MM.1S (cell line): ENCODE data around the gene CD44.

Source experiments
- DNase-seq: peaks from one replicate; pipeline ENCODE4 v3.0.0-alpha.2; 2015
- H2AFZ ChIP-seq: fragments of 300-600 bp; sonication (generic); 2 replicates; pipeline ENCODE4 v1.6.0; 2016; ENCODE audit warnings: antibody characterized with exemption, low read length
- H3F3A ChIP-seq: fragments of 300-600 bp; sonication (generic); 2 replicates; pipeline ENCODE4 v1.6.1; 2016; ENCODE audit warnings: mild to moderate bottlenecking, antibody characterized with exemption, low read length, moderate library complexity, mixed read lengths; ENCODE audit not compliant: insufficient read depth
- H3K27ac ChIP-seq: fragments of 300-600 bp; sonication (generic); 2 replicates; pipeline ENCODE4 v1.5.1; 2016; ENCODE audit warnings: mild to moderate bottlenecking, low read length
- H3K27me3 ChIP-seq: fragments of 300-600 bp; sonication (generic); replicated peaks from 2 replicates; pipeline ENCODE4 v1.6.0; 2016; ENCODE audit warnings: low read length; ENCODE audit not compliant: insufficient read depth
- H3K36me3 ChIP-seq: fragments of 300-600 bp; sonication (generic); replicated peaks from 2 replicates; pipeline ENCODE4 v1.6.1; 2016; ENCODE audit warnings: mild to moderate bottlenecking, low read length, mixed read lengths; ENCODE audit not compliant: insufficient read depth
- H3K4me1 ChIP-seq: fragments of 300-600 bp; sonication (generic); 2 replicates; pipeline ENCODE4 v1.6.1; 2016; ENCODE audit warnings: low read length, mixed read lengths
- H3K4me2 ChIP-seq: fragments of 300-600 bp; sonication (generic); 2 replicates; pipeline ENCODE4 v1.6.0; 2016; ENCODE audit warnings: low read depth, low read length
- H3K4me3 ChIP-seq: fragments of 300-600 bp; sonication (generic); 2 replicates; pipeline ENCODE4 v1.5.1; 2016; ENCODE audit warnings: low read length, mixed read lengths
- H3K79me2 ChIP-seq: fragments of 300-600 bp; sonication (generic); 2 replicates; pipeline ENCODE4 v1.6.1; 2016; ENCODE audit warnings: mixed run types, low read length, mixed read lengths
- H3K9ac ChIP-seq: fragments of 300-600 bp; sonication (generic); 2 replicates; pipeline ENCODE4 v1.6.1; 2016; ENCODE audit warnings: low read length, mixed read lengths
- H3K9me2 ChIP-seq: fragments of 300-600 bp; sonication (generic); replicated peaks from 2 replicates; pipeline ENCODE4 v1.6.1; 2016; ENCODE audit warnings: mild to moderate bottlenecking, low read length, mixed read lengths; ENCODE audit not compliant: insufficient read depth
- H3K9me3 ChIP-seq: fragments of 300-600 bp; sonication (generic); replicated peaks from 2 replicates; pipeline ENCODE4 v1.6.1; 2016; ENCODE audit warnings: mild to moderate bottlenecking, low read length, mixed read lengths; ENCODE audit not compliant: insufficient read depth
- H4K20me1 ChIP-seq: fragments of 300-600 bp; sonication (generic); 2 replicates; pipeline ENCODE4 v1.6.1; 2016; ENCODE audit warnings: mild to moderate bottlenecking, low read length, moderate library complexity, mixed read lengths; ENCODE audit not compliant: insufficient read depth
- CTCF ChIP-seq: fragments of 300-600 bp; sonication (generic); IDR thresholded peaks from 2 replicates; pipeline ENCODE4 v1.5.1; 2016; ENCODE audit warnings: antibody characterized with exemption, low read length, mixed read lengths
- EZH2 ChIP-seq: fragments of 300-600 bp; sonication (generic); optimal IDR thresholded peaks from 2 replicates; pipeline ENCODE3; 2017; ENCODE audit warnings: low read depth, mild to moderate bottlenecking, antibody characterized with exemption, low read length, mixed read lengths
- EZH2phosphoT487 ChIP-seq: fragments of 300-600 bp; sonication (generic); IDR thresholded peaks from 2 replicates; pipeline ENCODE4 v1.6.1; 2018; ENCODE audit warnings: antibody characterized with exemption, low read length

Gene CD44

GRCh38 chr11:35143297-35144135, 4.5 kb downstream of the CD44 start:
- no peak for DNase-seq
- Histone ChIP-seq H3K4me2 (peak overlapping the region; percentile 95), H3K4me3 (peak overlapping the region; percentile 47), H3K4me1 (peaks cover 51% of the 10 kb centered on the region), H3K27me3 (no peaks in the 10 kb centered on the region), H3K9ac (peak overlapping the region; percentile 97), H4K20me1 (no peaks in the 10 kb centered on the region), H2AFZ (no peak overlapping the region), H3F3A (peaks cover 64% of the 10 kb centered on the region), H3K79me2 (peaks cover 94% of the 10 kb centered on the region), H3K27ac (peak overlapping the region; percentile 95), H3K9me3 (no peaks in the 10 kb centered on the region), H3K9me2 (no peaks in the 10 kb centered on the region), H3K36me3 (no peaks in the 10 kb centered on the region)
- no peak for TF ChIP-seq EZH2
- TF ChIP-seq EZH2phosphoT487: no peak
- TF ChIP-seq CTCF: no peak

- no peaks in the 10 kb centered on the region for H3K36me3 ChIP-seq
- no peaks in the 10 kb centered on the region for H4K20me1 ChIP-seq
- H3K9me2 ChIP-seq: no peaks in the 10 kb centered on the region
- H3F3A ChIP-seq: peaks cover 64% of the 10 kb centered on the region
- peaks cover 49% of the 10 kb centered on the region for H3K4me1 ChIP-seq
- DNase-seq: peak; percentile 96
- H3K4me2 ChIP-seq: peak overlapping the region; percentile 95
- TF ChIP-seq EZH2 (no peak), CTCF (peak; percentile 43)
- no peak overlapping the region for H2AFZ ChIP-seq
- H3K9ac ChIP-seq: peak overlapping the region; percentile 97
- no peaks in the 10 kb centered on the region for H3K27me3 ChIP-seq
- H3K79me2 ChIP-seq: peaks cover 94% of the 10 kb centered on the region
- no peaks in the 10 kb centered on the region for H3K9me3 ChIP-seq
- H3K4me3 ChIP-seq: peak overlapping the region; percentile 47
- peak overlapping the region; percentile 95 for H3K27ac ChIP-seq
These were observed 5.3 kb downstream of the CD44 start for GRCh38 chr11:35144136-35144741.

- Histone ChIP-seq H3K4me3 (peak overlapping the region; percentile 47), H3K27ac (peak overlapping the region; percentile 95), H3K9me3 (no peaks in the 10 kb centered on the region), H3K4me1 (peaks cover 53% of the 10 kb centered on the region), H4K20me1 (no peaks in the 10 kb centered on the region), H3K36me3 (peaks cover 3% of the 10 kb centered on the region; the same call in 1 of the 2 replicates), H3K79me2 (peaks cover 94% of the 10 kb centered on the region), H3F3A (peaks cover 62% of the 10 kb centered on the region), H3K9ac (peak overlapping the region; percentile 77), H3K4me2 (peak overlapping the region; percentile 72), H2AFZ (no peak overlapping the region), H3K9me2 (no peaks in the 10 kb centered on the region), H3K27me3 (no peaks in the 10 kb centered on the region)
- TF ChIP-seq CTCF (no peak; the same call in 1 of the 2 replicates), EZH2phosphoT487 (no peak), EZH2 (no peak)
- DNase-seq: no peak
These were observed 5.8 kb downstream of the CD44 start for GRCh38 chr11:35144806-35145205.
